IMR-90 (cell line): Measurements from ENCODE around the gene FNDC10. TPM values are rescaled to one million over a fixed set of nuclear protein-coding genes. Genes with fewer than 3 reads are reported as not detected.
"Not testable (repeated sequence)": the region's sequence is repeated elsewhere in the genome, so short reads cannot be mapped to it uniquely, and the experiment has no call there.

ENCODE experiments used
- ATAC-seq: fragments of 200-7000 bp; cut with Tn5 transposase; 2 replicates; pipeline ENCODE4 v1.9.1; 2020; ENCODE audit warnings: low read depth, mild to moderate bottlenecking, moderate library complexity
- BruUV-seq: library from RNA; stranded (reverse); fragments of 400-500 nt; replicated peaks from 2 replicates; lab custom pipeline; 2021; lab: Mats Ljungman, UMichigan
- CTCF ChIA-PET: fragments of 300-600 bp; formaldehyde crosslinking; extraction: SDS; loops from one replicate; lab custom pipeline; 2021; ENCODE audit warnings: antibody characterized with exemption; lab: Yijun Ruan, JAX
- POLR2A ChIA-PET: fragments of 300-600 bp; sonication (Branson Sonifier 250); formaldehyde crosslinking; loops from one replicate; lab custom pipeline; 2022; ENCODE audit warnings: antibody characterized with exemption; ENCODE audit not compliant: unreplicated experiment; lab: Charles Lee
- DNase-seq: peaks from one replicate; pipeline ENCODE4 v3.0.0; 2013
- H2AFZ ChIP-seq: replicated peaks from 2 replicates; pipeline ENCODE3; 2013; ENCODE audit warnings: low read length, mild to moderate bottlenecking; ENCODE audit not compliant: poor library complexity
- H2AK5ac ChIP-seq: 2 replicates; pipeline ENCODE4 v1.6.1; 2013; ENCODE audit warnings: low read depth, low read length, inconsistent platforms
- H2AK9ac ChIP-seq: replicated peaks from 2 replicates; pipeline ENCODE3; 2013; ENCODE audit warnings: mild to moderate bottlenecking, low read depth, low read length, moderate library complexity; ENCODE audit not compliant: poor library complexity
- H2BK120ac ChIP-seq: 2 replicates; pipeline ENCODE4 v1.6.1; 2013; ENCODE audit warnings: low read depth, low read length, inconsistent platforms
- H2BK15ac ChIP-seq: 3 replicates; pipeline ENCODE4 v1.6.1; 2013; ENCODE audit warnings: low read depth, low read length, inconsistent platforms
- H2BK20ac ChIP-seq: 2 replicates; pipeline ENCODE4 v1.6.1; 2013; ENCODE audit warnings: low read depth, mild to moderate bottlenecking, inconsistent platforms, low read length, moderate library complexity
- H2BK5ac ChIP-seq: 2 replicates; pipeline ENCODE4 v1.6.1; 2013; ENCODE audit warnings: mild to moderate bottlenecking, low read depth, low read length, inconsistent platforms; ENCODE audit not compliant: poor library complexity, severe bottlenecking
- H3K14ac ChIP-seq: replicated peaks from 2 replicates; pipeline ENCODE4 v1.6.1; 2013; ENCODE audit warnings: low read depth, low read length, inconsistent platforms
- H3K18ac ChIP-seq: 2 replicates; pipeline ENCODE4 v1.6.1; 2013; ENCODE audit warnings: low read depth, low read length, control low read depth
- H3K23ac ChIP-seq: 2 replicates; pipeline ENCODE4 v1.6.1; 2013; ENCODE audit warnings: low read depth, low read length, inconsistent platforms
- H3K27ac ChIP-seq: 2 replicates; pipeline ENCODE4 v1.5.1; 2013; ENCODE audit warnings: mild to moderate bottlenecking, control low read depth, low read length; ENCODE audit not compliant: insufficient read depth
- H3K27me3 ChIP-seq: 2 replicates; pipeline ENCODE4 v1.6.1; 2013; ENCODE audit warnings: low read length; ENCODE audit not compliant: control insufficient read depth, insufficient read depth
- H3K36me3 ChIP-seq: 2 replicates; pipeline ENCODE4 v1.6.1; 2013; ENCODE audit warnings: low read length, mixed read lengths; ENCODE audit not compliant: control insufficient read depth, insufficient read depth
- H3K4ac ChIP-seq: 2 replicates; pipeline ENCODE4 v1.6.1; 2013; ENCODE audit warnings: low read depth, low read length, inconsistent platforms
- H3K4me1 ChIP-seq: 2 replicates; pipeline ENCODE4 v1.6.1; 2013; ENCODE audit warnings: low read length, mixed read lengths; ENCODE audit not compliant: control insufficient read depth, insufficient read depth
- H3K4me2 ChIP-seq: 2 replicates; pipeline ENCODE4 v1.6.1; 2013; ENCODE audit warnings: low read depth, mild to moderate bottlenecking, control low read depth, low read length, moderate library complexity
- H3K4me3 ChIP-seq: 2 replicates; pipeline ENCODE4 v1.5.1; 2013; ENCODE audit warnings: low read depth, mild to moderate bottlenecking, control low read depth, low read length, moderate library complexity; ENCODE audit not compliant: insufficient read depth
- H3K56ac ChIP-seq: 2 replicates; pipeline ENCODE4 v1.6.1; 2013; ENCODE audit warnings: low read length, inconsistent platforms; ENCODE audit not compliant: insufficient read depth; ENCODE audit errors: extremely low read depth
- H3K79me1 ChIP-seq, 2 experiments: 2 replicates each; pipeline ENCODE4 v1.6.1; 2013; ENCODE audit warnings: low read length in 2 of 2, inconsistent platforms in 1 of 2, low read depth in 1 of 2
- H3K9ac ChIP-seq: 2 replicates; pipeline ENCODE4 v1.6.1; 2013; ENCODE audit warnings: low read depth, low read length, control low read depth
- H3K9me1 ChIP-seq: 2 replicates; pipeline ENCODE4 v1.6.1; 2013; ENCODE audit warnings: low read length, inconsistent platforms; ENCODE audit not compliant: insufficient read depth
- H3K9me3 ChIP-seq: 2 replicates; pipeline ENCODE4 v1.6.1; 2013; ENCODE audit warnings: low read length; ENCODE audit not compliant: control insufficient read depth, insufficient read depth
- H4K20me1 ChIP-seq: 2 replicates; pipeline ENCODE4 v1.6.1; 2013; ENCODE audit warnings: low read length, inconsistent platforms; ENCODE audit not compliant: insufficient read depth
- H4K5ac ChIP-seq: 2 replicates; pipeline ENCODE4 v1.6.1; 2013; ENCODE audit warnings: mild to moderate bottlenecking, low read depth, low read length, control low read depth
- H4K8ac ChIP-seq, 2 experiments: 2 replicates each; pipeline ENCODE4 v1.6.1; 2013; ENCODE audit warnings: low read depth in 2 of 2, low read length in 2 of 2, control low read depth in 1 of 2, inconsistent platforms in 1 of 2
- H4K91ac ChIP-seq: 2 replicates; pipeline ENCODE4 v1.6.1; 2013; ENCODE audit warnings: low read depth, low read length, inconsistent platforms; ENCODE audit not compliant: insufficient read depth
- WGBS, 2 experiments: methylation state at CpG; one replicate each; pipeline versions ENCODE4 v1.1.5 to v1.1.7; 2013; ENCODE audit warnings: missing lambda C conversion rate in 2 of 2; ENCODE audit not compliant: insufficient read length in 1 of 2; ENCODE audit errors: extremely low coverage in 2 of 2; 5-methylcytosine and 5-hydroxymethylcytosine counted together
- dilution Hi-C: fragments of 300-500 bp; cut with HindIII; formaldehyde crosslinking; loops from one replicate; pipeline ENCODE4 v1.14.3; 2018; ENCODE audit warnings: low sequenced_read_pairs; ENCODE audit not compliant: unreplicated experiment
- in situ Hi-C: fragments of 300-500 bp; cut with MboI; formaldehyde crosslinking; loops from 3 replicates; pipeline ENCODE4 v1.14.3; 2019; ENCODE audit warnings: low sequenced_read_pairs, inconsistent platforms, mixed read lengths
- intact Hi-C: fragments of 100-400 bp; cut with micrococcal nuclease; formaldehyde crosslinking; loops from 2 replicates; pipeline ENCODE4 v1.10.0; 2022
- polyA plus RNA-seq, 3 experiments: library from polyadenylated mRNA; depleted of rRNA; stranded (reverse); fragments of >200 nt; gene quantifications; 2 replicates each; pipeline ENCODE4 v1.2.3, GENCODE V29; 2012; ENCODE audit warnings: low replicate concordance in 1 of 3
- total RNA-seq: library from RNA; depleted of rRNA; stranded (reverse); fragments of >200 nt; gene quantifications from 2 replicates; pipeline ENCODE4 v1.2.3, GENCODE V29; 2012

Gene FNDC10
- total and polyA plus RNA-seq, 2 of the 4 experiments (the other 2 are of a cell fraction): 0.36 to 5.8 TPM

- CTCF ChIA-PET, H2AFZ ChIP-seq, H3K9me1 ChIP-seq, H2BK15ac ChIP-seq, DNase-seq, H3K4me2 ChIP-seq, H3K27ac ChIP-seq, H2AK9ac ChIP-seq, ATAC-seq, H3K79me1 ChIP-seq, H4K91ac ChIP-seq, H4K8ac ChIP-seq, H2BK20ac ChIP-seq, dilution Hi-C loops, H2BK120ac ChIP-seq, H4K20me1 ChIP-seq, H3K9me3 ChIP-seq, H3K56ac ChIP-seq, intact Hi-C loops, H3K14ac ChIP-seq, BruUV-seq, H3K23ac ChIP-seq, H3K18ac ChIP-seq, H2BK5ac ChIP-seq, H3K4me1 ChIP-seq, H4K5ac ChIP-seq, H3K4me3 ChIP-seq, H3K9ac ChIP-seq, H3K27me3 ChIP-seq, in situ Hi-C loops, H3K4ac ChIP-seq, H2AK5ac ChIP-seq: not testable (repeated sequence)
- H3K36me3 ChIP-seq: peaks cover 14% of the 10 kb centered on the region
- POLR2A ChIA-PET: interaction anchor here (0.6 kb wide), 1 partner anchor 26 kb away, joined by 3 read pairs; no protein-coding TSS in a partner anchor
- WGBS, 2 experiments: 98% methylated on average over 6 of the region's 38 CpGs; no CpG with 5 or more reads in 1 of the 2 experiments
These were observed 41.0 kb upstream of the FNDC10 start for GRCh38 chr1:1640711-1641461.

- H2BK20ac ChIP-seq, H4K5ac ChIP-seq, H3K4me1 ChIP-seq, H2AFZ ChIP-seq, H3K9me3 ChIP-seq, H2AK9ac ChIP-seq, H3K9me1 ChIP-seq, H3K4me2 ChIP-seq, H3K4me3 ChIP-seq, H2BK120ac ChIP-seq, H3K79me1 ChIP-seq, H3K56ac ChIP-seq, dilution Hi-C loops, H3K27ac ChIP-seq, H3K23ac ChIP-seq, POLR2A ChIA-PET, ATAC-seq, H2BK5ac ChIP-seq, H4K8ac ChIP-seq, H2BK15ac ChIP-seq, H3K9ac ChIP-seq, H4K20me1 ChIP-seq, H3K18ac ChIP-seq, CTCF ChIA-PET, H4K91ac ChIP-seq, intact Hi-C loops, DNase-seq, H3K4ac ChIP-seq, in situ Hi-C loops, H3K27me3 ChIP-seq, BruUV-seq, H2AK5ac ChIP-seq, H3K14ac ChIP-seq: not testable (repeated sequence)
- peaks cover 11% of the 10 kb centered on the region for H3K36me3 ChIP-seq
- WGBS, 2 experiments: no CpG with 5 or more reads among the region's 25 CpGs
These were observed 40.1 kb upstream of the FNDC10 start for GRCh38 chr1:1640081-1640480.
